DMS114 treated with DMSO at 0.1 percent for 48 hours (cell line): ENCODE measurements around the gene ASPN.
"Not testable (repeated sequence)": the region's sequence is repeated elsewhere in the genome, so short reads cannot be mapped to it uniquely, and the experiment has no call there.

Experiments
- DNase-seq: peaks from one replicate; lab custom pipeline; 2025; ENCODE audit not compliant: unreplicated experiment; lab: John Stamatoyannopoulos, UW

The ASPN gene

DNA sequence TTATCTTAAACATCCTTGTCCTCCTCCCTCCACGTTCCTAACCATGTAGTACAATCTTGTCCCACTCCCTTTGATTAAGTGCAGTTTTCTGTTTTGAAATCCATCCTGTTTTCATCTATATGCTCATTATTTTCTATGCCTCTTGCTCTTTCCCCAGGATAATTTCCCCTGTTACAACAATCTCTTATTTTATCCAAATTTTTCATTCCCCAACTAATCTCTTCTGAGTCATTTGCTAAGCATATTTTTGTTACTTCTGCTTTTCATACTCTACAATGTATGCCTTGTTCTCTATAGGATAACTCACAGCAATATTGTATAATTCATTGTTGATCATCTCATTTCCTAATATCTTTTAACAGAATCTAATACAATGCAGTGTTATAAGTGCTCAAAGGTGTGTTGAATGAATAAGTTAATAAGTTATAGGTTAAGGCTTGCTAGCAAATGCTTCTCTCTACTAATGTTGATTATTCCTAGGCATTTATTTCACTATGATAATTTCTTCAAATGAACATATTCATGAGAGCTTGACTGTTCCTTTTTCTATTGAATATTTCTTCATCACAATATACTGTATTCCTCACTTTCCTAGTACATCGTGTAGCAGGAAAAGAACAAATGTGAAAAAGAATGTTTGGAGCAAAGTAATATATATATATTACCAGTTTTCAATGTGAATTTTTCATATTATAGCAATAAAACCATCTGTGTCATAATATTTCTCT lies 59.5 kb downstream of the ASPN start:
- no peak for DNase-seq

DNA sequence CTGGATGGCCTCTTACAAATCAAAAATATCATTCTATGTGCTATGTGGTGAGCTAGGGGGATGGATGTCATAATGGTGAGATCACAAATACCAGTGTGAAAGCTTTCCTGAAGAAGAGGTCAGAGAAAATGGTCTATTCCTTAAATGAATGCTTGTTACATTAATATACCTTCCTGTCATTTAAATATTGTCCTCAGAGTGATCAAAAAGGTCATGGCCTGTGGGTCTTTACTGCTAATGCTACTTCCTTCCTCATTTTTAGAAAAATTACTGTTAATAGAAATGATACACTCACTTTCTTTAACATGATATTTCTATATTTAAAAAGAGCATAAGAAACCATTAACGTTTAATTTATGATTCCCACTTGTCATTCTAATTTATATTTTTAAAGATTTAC lies 67.7 kb downstream of the ASPN start:
- DNase-seq = no peak

DNA sequence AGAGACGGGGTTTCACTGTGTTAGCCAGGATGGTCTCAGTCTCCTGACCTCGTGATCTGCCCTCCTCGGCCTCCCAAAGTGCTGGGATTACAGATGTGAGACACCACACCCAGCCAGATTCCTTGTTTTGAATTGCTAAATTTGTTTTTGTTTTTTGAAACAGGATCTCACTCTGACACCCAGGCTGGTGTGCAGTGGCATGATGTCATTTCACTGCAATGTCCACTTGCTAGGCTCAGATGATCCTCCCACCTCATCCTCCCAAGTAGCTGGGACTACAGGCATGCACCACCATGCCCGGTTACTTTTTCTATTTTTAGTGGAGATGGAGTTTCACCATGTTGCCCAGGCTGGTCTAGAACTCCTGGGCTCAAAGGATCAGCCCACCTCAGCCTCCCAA lies 71.1 kb downstream of the ASPN start:
- not testable (repeated sequence) for DNase-seq

DNA sequence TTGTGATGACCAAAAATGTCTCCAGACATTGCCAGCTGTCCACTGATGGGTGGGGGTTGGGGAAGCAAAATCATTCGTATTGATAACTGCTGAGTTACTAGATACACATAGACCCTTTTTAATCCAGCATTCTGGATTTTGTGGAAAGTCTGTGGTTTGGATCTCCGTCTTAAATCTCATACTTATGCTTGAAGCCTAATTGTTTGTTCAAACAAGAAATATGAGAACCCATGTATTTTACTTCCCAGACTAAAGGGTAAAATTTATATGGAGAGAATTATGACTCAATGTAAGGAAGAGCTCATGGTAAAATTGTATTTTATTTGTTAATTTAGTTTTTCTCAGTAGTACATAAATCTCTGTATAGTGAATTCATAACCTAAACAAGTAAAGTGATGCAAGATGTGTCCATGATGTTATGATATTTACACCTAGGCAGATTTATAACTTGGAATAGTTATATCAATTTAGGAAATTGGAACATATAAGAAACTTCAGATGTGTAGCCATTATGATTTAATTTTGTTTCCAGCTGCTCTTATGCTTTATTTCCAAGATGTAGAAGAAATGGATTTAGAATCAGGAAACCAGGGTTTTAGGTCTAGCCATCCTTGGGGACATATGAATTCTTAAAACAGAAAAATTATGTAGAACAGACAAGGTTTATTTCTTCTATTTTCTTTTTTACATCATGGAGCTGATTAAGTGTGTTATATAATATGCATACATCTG lies 73.4 kb downstream of the ASPN start:
- no peak for DNase-seq

DNA sequence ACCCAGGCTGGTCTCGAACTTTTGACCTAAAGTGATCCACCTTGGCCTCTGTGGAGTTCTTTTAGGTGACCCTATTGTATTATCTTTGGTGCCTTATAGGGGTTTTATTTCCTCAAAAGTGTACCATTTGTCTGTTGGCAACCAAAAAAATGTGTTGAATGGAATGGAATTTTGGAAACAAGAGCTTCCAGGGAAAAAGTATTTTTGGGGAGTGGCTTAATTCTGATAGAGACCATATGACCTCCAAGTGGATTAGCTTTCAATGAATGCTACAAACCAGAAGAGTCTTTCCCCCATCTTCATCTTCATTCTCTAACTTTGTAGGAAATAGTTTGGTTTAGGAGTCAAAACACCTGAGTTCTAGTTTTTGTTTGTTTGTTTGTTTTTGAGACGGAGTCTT lies 74.5 kb downstream of the ASPN start:
- no peak for DNase-seq

DNA sequence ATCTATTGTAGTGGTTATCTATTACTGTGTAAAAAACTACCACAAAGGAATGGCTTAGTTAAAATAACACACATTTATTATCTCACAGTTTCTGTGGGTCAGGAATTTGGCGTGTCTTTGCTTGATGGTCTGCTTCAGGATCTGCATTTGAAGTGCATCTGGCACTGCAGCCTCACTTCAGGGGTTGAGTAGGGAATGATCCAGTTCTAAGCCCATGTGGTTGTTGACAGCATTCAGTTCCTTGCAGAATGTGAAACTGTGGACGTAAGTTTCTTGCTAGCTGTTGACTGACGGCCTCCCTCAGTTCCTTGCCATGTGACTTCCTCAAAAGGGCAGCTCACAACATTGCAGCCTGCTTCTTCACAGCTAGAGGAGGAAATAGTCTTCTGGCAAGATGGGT lies 75.8 kb downstream of the ASPN start:
- DNase-seq = no peak
